Hepatic stellate cell (primary cell): ENCODE measurements around the gene SMC6.

Experiments
- DNase-seq: peaks from one replicate; pipeline ENCODE4 v3.0.0; 2011; ENCODE audit warnings: low spot score

The SMC6 gene

DNA sequence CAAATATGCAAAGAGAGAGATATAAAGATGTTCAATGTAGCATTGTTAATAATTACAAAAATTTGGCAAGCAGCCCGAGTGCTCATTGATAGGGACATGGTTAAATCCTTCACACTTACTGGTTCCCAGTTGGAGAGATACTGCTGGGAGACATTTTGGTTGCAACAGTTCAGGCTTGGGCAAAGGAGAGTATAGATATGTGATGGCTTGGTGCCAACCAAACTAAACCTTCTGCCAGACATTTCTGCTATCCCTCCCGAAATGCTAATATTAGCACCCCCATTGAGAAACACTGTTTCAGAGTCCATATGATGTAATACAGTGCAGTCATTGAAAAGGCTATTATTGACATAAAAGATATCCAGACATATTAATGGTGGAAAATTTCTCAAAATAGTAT is 11.8 kb upstream of the SMC6 start:
- no peak for DNase-seq

DNA sequence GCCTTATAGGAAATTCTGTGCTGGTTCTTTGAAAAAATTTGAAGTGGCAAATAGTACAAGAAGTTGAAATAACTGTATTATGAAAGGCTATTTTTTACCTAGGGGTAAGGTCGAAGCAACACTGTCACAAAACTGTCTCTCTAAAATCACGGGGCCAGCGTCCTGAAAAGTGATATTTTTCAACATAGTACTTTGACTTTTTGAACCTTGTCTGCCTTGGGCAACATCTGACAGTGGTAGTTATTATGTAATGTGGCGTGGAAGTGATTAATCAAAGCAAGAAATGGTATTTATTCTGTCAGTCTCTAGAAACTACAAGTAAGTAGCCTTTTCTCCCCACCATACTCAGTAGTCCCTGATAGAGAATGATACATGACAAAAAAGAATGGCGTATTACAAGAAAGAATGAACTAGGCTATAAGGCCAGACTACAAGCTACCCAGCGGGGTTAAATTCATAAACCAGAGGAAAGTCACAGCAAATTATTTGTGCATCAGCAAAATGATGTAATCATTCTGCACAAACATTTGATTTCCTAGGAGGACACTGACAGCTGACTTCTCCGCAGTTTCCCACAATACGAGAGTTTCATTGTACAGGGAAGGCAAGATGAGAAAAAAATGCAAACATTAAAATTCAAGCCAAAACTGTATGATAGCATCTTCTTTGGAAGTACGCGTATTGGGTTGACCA is 10.2 kb upstream of the SMC6 start:
- no peak for DNase-seq

DNA sequence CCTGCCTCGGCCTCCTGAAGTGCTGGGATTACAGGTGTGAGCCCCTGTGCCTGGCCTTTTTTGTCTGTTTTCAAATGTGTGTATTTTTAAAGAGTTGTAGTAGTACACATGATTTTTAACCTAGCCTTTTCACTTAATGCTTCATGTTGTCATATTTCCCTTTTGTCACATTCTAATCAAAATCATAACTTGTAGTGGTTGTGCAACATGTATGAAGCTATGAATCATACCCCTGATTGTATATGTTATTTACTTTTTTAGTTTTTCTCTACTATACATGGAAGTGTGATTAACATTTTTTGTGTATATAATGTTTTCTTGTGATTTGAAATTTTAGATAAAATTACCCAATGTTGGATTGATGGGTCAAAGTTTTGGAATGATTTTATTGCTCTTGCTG is 8.8 kb upstream of the SMC6 start:
- DNase-seq, result no peak

DNA sequence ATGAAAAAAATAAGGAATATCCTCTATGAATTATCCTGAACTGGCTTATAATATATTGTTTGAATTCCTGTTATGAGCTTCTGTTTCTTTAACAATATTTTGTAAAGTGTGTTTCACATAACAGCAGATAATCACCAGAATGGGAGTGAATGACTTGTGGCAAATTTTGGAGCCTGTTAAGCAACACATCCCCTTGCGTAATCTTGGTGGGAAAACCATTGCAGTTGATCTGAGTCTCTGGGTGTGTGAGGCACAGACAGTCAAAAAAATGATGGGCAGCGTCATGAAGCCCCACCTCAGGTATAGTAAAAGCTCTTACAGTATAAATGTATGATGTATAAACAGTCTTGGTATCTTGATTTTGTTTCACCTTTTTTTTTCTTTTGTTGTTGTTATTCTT is 6.2 kb upstream of the SMC6 start:
- DNase-seq, result no peak

DNA sequence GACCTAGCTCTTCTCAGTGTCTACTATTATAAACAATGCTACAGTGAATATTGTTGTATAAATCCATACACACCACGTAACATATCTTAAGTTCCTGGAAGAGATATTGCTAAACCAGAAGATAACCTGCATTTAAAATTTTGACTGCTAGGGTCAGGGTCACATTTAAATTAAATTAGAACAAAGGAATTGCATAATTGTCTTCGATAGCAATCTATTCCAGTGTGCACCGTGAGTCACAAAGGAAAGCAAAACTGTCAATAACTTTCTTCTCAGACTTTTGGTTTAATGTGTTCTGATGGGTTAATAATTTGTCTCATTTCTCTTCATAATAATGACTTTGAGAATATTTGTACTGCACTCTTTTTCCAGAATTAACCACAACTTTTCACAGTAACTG is 4.5 kb upstream of the SMC6 start:
- DNase-seq, result no peak

DNA sequence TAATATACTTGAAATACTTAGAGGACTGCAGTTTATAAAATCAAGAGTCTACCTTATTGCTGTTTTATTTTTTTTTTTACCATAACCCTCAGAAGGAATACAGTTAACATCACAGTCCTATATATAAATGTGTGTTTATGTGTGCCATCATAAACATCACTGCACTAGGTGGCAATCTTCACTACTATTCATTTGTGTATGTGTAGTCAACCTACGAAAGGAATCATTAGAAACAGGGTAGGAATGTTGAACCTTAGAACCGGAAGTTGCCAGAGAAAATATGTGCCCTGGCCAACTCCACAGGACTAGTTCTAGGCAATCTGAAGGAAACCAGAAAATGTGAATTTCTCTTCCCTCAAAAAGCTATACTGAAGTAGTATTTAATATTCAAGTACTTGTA is 3.7 kb upstream of the SMC6 start:
- no peak for DNase-seq

DNA sequence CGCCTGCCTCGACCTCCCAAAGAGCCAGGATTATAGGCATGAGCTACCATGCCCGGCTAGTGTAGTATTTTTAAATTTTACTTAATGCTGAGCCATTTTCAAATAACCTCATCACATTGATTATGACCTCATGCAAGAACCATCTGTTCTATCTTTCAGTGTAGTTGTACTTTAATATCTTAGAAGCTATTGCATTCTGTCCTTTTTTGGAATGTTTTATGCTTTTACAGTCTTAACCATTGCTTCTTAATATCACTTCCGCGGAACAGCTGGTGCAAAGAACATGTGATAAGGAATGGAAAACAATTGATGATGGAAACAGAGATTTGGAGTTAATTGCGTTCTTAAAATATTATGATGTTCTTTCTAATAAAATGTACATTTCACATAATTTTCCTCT is 3.1 kb upstream of the SMC6 start:
- DNase-seq, result no peak

DNA sequence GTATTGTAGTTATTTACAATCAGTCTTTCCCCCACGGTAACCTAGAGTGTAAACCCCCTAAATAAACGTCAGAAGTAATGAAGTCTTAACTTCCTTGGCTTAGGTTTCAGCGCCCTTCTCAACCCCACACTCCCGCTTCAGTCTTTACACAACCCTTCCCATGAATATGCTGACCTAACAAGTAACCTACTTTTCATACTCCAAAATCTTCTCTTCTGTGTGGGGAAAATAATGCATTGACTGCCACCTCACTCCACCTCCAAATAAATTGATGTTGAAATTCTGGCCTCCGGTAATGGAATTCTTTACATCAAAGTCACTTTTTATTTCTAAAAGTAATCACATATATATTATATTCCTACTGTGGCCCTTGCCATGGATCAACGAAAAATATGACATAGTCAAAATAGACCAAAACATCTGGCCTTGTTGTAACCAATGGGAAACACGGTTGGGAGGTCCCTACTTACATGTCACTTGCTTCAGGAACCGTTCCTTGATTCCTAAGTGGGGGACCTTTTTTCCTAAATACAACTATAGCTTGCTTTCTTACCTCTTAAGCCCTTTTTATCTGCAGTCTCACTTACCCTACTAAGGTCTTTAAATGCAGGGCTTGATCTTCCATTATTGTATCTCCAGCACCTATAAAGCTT is 1.3 kb upstream of the SMC6 start:
- DNase-seq, result no peak

DNA sequence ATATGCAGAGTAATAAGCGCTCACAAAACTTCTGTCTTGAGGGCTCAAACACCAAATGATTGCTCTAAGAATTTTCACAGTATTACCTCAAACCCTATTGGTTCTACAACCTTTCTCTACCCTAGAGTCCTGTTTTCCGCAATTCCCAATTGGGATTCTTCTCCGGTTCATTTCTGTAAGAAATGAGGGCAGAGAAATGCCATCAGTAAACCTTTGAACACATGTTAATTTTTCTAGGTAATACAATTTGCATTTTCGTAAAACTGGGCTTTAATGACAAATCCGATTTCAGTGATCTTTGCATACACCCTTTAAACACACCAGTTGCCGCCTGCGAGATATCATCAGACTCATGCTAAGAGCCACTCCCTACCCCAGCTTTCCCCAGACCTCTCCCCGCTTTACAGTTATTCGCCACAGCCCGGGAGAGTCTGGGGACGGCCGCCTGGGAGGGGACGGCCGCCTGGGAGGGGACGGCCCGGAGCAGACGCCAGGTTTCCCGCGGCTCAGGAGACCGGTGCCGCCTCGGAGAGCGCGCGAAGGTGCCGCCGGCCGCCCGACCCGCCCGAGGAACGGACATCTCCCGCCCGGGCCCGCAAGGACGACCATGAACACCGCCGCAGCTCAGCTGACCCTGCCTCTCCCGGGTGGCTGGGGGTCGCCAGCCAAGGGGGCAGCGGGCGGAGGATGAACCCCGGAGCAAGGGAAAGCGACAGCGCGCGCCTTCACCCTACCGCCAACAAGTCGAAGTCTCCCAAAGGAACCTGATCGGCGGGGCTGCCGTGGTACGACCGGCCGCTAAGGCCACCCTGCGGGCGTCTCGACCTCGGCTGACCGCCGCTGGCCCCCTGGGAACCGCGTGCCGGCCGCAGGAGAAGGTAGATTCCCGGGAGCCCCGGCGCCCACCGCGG is 463 bp downstream of the SMC6 start:
- DNase-seq, result no peak

DNA sequence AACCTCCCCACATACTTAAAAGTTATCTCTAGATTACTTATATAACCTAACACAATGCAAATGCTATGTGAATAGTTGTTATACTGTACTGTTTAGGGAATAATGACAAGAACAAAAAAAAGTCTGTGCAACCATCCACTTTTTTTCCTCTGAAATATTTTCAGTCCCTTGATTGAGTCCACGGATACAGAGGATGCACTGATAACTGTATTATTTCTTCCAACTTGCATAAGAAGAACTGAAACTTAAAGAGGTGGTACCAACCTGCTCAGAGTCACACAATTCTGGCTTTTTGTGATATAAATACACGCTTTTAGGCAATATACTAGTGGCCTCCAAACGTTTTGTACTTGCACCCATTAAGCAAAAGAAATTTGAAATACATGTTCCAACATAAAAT is 1.4 kb downstream of the SMC6 start:
- DNase-seq, result no peak

DNA sequence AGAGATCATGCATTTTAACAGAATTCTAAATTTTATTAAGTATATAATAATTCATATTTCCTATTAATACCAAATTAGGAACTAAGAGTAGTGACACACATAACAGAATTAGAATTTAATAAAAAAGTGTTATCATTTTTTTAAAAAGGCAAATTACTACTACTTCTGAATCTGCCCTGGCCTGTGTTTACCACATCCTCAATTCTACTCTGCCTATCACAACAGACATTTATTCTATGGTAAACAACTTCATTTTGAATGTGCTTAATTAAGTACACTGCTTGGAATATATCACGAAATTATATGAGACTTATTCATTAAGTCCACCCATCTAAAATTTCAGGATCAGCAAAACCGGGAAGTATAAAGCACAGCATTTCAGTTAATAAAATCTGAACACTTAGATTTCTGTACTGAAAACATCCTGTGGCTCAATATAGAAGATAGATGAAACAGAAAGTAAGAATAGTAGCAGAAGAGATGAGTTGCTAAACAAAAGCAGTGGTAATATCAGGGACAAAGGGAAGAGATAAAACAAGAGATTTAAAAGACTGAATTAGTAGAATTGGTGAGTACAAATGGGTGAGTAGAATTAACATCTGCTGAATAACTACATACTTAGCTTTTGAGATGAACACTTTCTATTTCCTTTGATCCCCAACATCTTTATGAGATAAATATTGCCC is 3.7 kb downstream of the SMC6 start:
- no peak for DNase-seq

DNA sequence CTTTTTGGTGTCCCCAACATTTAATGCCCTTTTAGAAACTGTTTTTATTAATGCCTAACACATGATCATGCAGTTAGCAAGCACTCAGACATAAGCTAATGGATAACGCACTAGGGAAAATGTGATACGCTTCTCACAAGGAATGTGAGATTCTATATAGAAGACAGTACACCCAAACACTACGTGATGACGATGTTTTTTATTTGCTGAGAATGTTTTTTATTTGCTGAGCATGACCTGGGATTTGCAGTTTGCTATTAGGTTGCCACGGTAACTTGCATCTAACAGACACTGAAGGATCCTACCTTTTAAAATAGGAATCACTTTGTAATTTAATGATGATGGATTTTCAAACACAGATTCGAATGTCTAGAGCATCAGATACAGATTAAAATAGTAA is 4.9 kb downstream of the SMC6 start:
- DNase-seq, result no peak

DNA sequence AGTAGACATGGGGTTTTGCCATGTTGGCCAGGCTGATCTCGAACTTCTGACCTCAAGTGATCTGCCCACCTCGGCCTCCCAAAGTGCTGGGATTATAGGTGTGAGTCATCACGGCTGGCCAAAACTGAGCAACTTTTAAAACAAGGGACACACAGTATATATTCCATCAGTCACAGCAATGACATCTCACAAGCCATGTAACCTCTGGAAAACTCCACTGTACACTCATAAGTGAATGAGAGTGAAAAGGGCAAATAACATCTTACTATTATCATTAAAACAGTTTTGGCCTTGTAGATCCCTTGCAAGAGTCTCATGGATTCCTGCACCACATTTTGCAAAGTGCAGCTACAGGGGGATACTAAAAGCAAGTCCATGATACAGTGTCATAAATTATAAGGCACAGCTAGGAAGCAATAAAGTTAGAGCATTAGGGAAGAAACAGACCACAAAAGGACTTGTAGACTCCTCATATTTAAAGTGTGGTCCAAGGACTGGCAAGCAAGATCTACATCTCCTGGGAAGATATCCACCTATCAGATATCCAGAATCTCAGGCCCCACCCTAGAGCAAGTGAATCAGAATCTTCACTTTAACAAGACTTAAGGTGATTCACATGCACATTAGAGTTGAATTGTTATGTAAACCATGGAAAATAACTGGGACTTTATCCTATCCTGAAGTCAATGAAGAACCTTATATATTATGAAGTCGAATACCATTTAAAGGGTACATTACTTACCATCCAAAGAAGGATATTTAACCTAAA is 5.7 kb downstream of the SMC6 start:
- DNase-seq, result no peak

DNA sequence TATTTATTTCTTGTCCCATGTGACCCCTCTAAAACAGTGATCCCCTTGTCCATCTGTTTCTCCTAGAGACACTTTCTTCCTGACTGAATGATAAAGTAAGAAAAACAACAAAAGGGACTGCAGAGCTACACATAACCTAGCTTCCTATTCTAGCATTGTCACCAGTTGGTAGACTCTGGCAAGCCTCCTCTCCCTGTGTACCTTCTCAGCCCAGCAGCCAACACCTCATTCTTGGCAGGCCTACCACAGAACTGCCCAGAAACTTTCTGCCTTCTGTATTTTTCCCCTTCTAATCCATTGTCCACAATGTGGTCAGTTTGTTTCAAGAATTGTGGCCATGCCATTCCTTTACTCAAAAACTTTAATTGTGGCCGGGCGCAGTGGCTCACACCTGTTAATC is 13.4 kb downstream of the SMC6 start:
- no peak for DNase-seq

DNA sequence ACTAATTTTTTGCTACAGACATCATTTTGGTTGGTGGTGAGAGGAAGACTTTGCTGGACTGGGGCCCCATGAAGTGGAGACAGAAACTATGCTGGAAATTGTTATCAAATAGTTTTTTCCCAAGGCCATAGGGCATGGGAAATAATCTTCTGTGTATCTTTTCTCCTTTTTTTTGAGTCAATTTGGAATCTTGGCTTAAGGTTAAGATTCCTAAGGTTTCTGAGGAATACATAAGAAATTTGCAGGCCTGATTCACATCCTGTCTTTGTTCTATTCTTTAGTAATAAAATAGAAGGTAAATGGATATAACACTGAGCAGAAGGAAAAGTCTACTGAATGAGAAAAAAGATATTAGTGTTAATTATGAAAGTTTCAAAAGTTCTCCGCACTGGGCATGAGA is 16.6 kb downstream of the SMC6 start:
- DNase-seq, result no peak

DNA sequence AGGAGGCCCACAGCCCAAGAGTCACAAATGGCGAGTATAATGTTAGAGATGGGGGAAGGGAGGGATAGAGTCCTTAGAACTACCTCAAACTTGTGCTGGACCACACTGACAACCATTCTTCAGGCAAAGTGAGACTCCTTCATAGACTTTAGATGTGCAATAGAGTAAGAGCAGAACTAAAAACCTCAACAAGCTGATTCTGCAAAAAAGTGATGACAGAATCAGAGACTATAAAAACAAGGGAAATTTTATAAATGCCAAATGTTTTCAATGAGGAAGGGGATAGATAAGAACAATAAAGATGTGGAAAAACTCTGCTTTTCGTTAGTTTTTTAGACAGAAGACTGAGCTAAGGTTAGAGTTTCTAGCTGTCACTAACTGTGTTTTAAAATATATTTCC is 17.7 kb downstream of the SMC6 start:
- no peak for DNase-seq

DNA sequence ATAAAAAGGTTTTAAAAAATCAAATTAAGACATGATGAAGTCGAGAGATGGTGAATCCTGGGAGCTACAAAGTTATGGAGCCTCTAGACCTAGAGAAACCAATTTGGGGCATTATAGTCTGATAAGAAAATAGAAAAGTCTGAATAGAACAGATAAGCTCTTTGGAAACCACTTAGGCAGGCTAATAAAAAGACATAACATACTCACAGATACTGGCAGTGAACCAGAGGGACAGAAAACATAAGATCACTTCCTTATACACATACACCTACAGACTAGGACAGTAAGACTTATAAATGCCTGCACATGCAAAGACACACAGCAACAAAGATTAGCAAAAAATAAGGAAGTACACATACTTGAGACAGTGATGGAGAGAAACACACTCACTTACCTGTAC is 20.0 kb downstream of the SMC6 start:
- no peak for DNase-seq

DNA sequence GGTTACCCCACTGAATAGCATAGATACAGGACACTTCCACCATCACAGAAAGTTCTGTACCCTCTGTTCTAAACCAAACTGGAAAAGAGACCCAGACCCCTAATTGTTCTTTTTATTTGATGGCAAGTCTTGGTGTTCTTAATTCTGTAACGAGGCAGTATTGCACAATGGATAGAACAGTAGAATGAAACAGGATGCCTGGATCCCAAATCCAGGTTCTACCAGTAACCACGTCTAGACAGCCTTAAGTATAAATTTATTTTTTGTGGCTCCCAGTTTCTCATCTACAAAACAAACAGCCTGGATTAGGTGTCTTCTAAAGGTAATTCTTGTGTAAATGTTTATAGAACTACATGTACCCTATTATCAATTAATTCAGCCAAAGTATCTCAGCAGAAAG is 23.7 kb downstream of the SMC6 start:
- DNase-seq, result no peak

DNA sequence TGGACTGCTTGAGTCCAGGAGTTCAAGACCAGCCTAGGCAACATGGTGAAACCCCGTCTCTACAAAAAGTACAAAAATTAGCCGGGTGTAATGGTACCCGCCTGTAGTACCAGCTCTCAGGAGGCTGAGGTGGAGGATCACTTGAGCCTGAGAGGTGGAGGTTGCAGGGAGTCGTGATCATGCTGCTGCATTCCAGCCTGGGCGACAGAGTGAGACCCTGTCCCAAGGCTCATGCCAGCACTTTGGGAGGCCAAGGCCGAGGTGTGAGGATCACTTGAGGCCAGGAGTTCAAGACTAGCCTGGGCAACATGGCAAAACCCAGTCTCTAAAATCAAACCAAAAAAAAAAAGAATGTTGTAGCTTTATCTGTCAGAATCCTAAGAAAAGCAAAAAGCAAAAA is 25.4 kb downstream of the SMC6 start:
- DNase-seq, result no peak

DNA sequence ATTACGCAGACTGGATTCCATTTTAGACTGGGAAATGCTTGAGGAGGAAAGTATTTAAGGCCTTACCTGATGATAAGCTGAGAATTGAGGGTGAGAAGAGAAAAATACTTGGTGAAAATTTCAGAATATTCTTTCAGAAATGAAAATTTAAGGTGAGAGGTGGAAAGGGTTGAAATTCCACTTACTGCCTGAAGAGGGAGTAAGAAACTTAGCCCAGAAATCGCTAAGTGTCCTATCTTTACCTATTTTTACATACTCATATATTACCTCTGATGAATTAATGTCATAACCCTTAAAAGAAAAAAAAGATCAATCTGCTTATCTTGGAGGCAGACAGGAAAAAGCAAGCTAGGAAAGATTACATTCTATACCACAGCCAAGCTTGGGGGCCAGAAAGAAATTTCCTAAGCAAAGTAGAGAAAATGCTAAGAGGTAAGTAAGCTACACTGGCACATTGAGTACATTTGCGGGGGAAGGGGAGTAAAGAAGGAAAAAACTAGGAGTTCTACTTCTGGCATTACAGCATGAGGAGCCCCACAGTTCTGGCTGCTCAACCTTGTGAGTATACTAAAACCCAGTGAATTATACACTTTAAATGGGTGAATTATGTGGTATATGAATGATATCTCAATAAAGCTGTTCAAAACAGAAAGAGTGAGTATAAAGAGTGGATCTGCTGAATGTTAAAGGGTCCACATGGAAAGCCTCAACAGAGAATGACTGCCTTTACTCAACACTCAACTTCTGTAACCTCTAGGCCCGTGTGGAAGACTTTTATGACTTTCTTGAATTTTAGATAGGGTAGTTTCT is 33.8 kb downstream of the SMC6 start:
- no peak for DNase-seq

DNA sequence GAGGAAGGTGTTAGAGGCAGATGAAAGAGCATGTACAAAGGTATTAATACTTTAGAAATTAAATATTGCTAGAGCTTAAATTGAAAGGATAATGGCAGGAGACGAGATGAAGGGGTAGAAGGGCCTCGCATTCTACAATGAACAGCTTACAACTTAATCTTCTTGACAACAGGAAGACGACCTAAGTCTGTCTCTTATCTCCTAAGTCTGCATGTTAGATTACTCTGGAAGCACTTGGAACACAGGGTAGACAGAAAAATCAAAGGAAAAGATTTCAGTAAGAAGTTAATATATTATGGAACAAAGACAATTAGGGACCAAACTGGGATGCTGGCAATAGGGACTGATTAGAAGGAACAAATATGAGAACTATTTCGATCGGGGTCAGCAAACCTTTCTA is 34.9 kb downstream of the SMC6 start:
- DNase-seq, result no peak
